GM12878 (cell line): Measurements from ENCODE around the gene CHKA. TPM values are rescaled to one million over a fixed set of nuclear protein-coding genes. Genes with fewer than 3 reads are reported as not detected.

Experiments
- ATAC-seq: fragments of 200-7000 bp; cut with Tn5 transposase; 3 replicates; pipeline ENCODE4 v1.9.1; 2020; ENCODE audit warnings: mild to moderate bottlenecking, moderate library complexity
- BruUV-seq: library from RNA; stranded (reverse); fragments of 400-500 nt; replicated peaks from 2 replicates; lab custom pipeline; 2021; lab: Mats Ljungman, UMichigan
- CTCF ChIA-PET: fragments of 300-600 bp; sonication (Branson Sonifier 250); formaldehyde crosslinking; extraction: SDS; loops from one replicate; lab custom pipeline; 2021; ENCODE audit warnings: inconsistent platforms; lab: Yijun Ruan, JAX
- POLR2A ChIA-PET: fragments of 350-600 bp; formaldehyde crosslinking; extraction: SDS; loops from one replicate; lab custom pipeline; 2021; ENCODE audit warnings: inconsistent platforms; lab: Charles Lee
- RAD21 ChIA-PET: fragments of 300-600 bp; sonication (Branson Sonifier 250); formaldehyde crosslinking; loops from one replicate; lab custom pipeline; 2023; ENCODE audit warnings: antibody characterized with exemption; ENCODE audit not compliant: unreplicated experiment; lab: Charles Lee
- SMC1A ChIA-PET: fragments of 300-600 bp; sonication (Branson Sonifier 250); formaldehyde crosslinking; loops from one replicate; lab custom pipeline; 2023; ENCODE audit not compliant: unreplicated experiment, uncharacterized antibody; lab: Charles Lee
- DNase-seq: peaks from one replicate; pipeline ENCODE4 v3.0.0-alpha.2; 2011; ENCODE audit warnings: low read depth, low spot score
- FAIRE-seq: peaks from 3 replicates; lab custom pipeline; 2011; peaks lifted over from hg19 to GRCh38; lab: Jason Lieb, UNC
- H2AFZ ChIP-seq: 2 replicates; pipeline ENCODE4 v1.6.0; 2011; ENCODE audit warnings: low read depth, low read length, control low read depth; ENCODE audit not compliant: control insufficient read depth
- H3K27ac ChIP-seq: 2 replicates; pipeline ENCODE4 v1.5.1; 2011; ENCODE audit warnings: control low read depth; ENCODE audit not compliant: control insufficient read depth, insufficient read depth
- H3K27me3 ChIP-seq, 2 experiments: replicated peaks in 1 of 2; 2 replicates each; pipeline versions ENCODE4 v1.6.0 to v1.6.1; 2011; ENCODE audit warnings: low read length in 1 of 2; ENCODE audit not compliant: control insufficient read depth in 2 of 2, insufficient read depth in 2 of 2
- H3K36me3 ChIP-seq, 2 experiments: 2 replicates each; pipeline ENCODE4 v1.5.1; 2011; ENCODE audit warnings: low read length in 1 of 2; ENCODE audit not compliant: control insufficient read depth in 2 of 2, insufficient read depth in 2 of 2
- H3K4me1 ChIP-seq: 2 replicates; pipeline ENCODE4 v1.6.1; 2011; ENCODE audit warnings: mild to moderate bottlenecking, low read length, moderate library complexity, mixed read lengths; ENCODE audit not compliant: control insufficient read depth, insufficient read depth
- H3K4me2 ChIP-seq: 2 replicates; pipeline ENCODE4 v1.6.0; 2011; ENCODE audit warnings: control low read depth; ENCODE audit not compliant: control insufficient read depth, insufficient read depth
- H3K4me3 ChIP-seq: fragments of 200-600 bp; sonication (generic); 2 replicates; pipeline ENCODE4 v1.5.1; 2016
- H3K79me2 ChIP-seq: 2 replicates; pipeline ENCODE4 v1.6.0; 2011; ENCODE audit warnings: low read length; ENCODE audit not compliant: control insufficient read depth, insufficient read depth
- H3K9ac ChIP-seq: 2 replicates; pipeline ENCODE4 v1.8.0; 2011; ENCODE audit warnings: low read length, control low read depth, mixed read lengths; ENCODE audit not compliant: control insufficient read depth, insufficient read depth
- H3K9me3 ChIP-seq: replicated peaks from 3 replicates; pipeline ENCODE4 v1.5.1; 2011; ENCODE audit warnings: mild to moderate bottlenecking, low read length; ENCODE audit not compliant: control insufficient read depth, insufficient read depth
- H4K20me1 ChIP-seq: 2 replicates; pipeline ENCODE4 v1.6.0; 2011; ENCODE audit not compliant: control insufficient read depth, insufficient read depth
- BHLHE40 ChIP-seq, 2 experiments: fragments of 450-650 bp in 1 of 2; IDR thresholded peaks; 2 replicates each; pipeline ENCODE4 v1.6.1; 2011 to 2017; ENCODE audit warnings: low read depth in 2 of 2, borderline replicate concordance in 1 of 2, improper control_type of control experiment in 1 of 2, low read length in 1 of 2, mild to moderate bottlenecking in 1 of 2
- EGR1 ChIP-seq, 2 experiments: IDR thresholded peaks; 1 replicate in 1 of 2; 2 replicates in 1 of 2; pipeline ENCODE4 v1.6.1; 2011 to 2012; ENCODE audit warnings: low read depth in 2 of 2, low read length in 2 of 2, borderline replicate concordance in 1 of 2, mild to moderate bottlenecking in 1 of 2, moderate library complexity in 1 of 2
- GABPA ChIP-seq: IDR thresholded peaks from 2 replicates; pipeline ENCODE4 v1.6.1; 2014; ENCODE audit warnings: antibody characterized with exemption, low read depth, mild to moderate bottlenecking, inconsistent platforms
- GATAD2B ChIP-seq: fragments of 450-650 bp; conservative IDR thresholded peaks from 2 replicates; pipeline ENCODE4 v1.6.1; 2017; ENCODE audit warnings: low read depth, mild to moderate bottlenecking, moderate library complexity
- NR2F1 ChIP-seq: fragments of 450-650 bp; conservative IDR thresholded peaks from 2 replicates; pipeline ENCODE4 v1.6.1; 2017; ENCODE audit warnings: mild to moderate bottlenecking
- RAD51 ChIP-seq: fragments of 450-650 bp; IDR thresholded peaks from 2 replicates; pipeline ENCODE4 v1.6.1; 2016; ENCODE audit warnings: moderate library complexity, mild to moderate bottlenecking, inconsistent platforms
- SMAD5 ChIP-seq: IDR thresholded peaks from 2 replicates; pipeline ENCODE4 v1.6.1; 2016; ENCODE audit warnings: antibody characterized with exemption, low read depth
- SUZ12 ChIP-seq: fragments of 200-600 bp; sonication (generic); IDR thresholded peaks from one replicate; pipeline ENCODE4 v1.6.1; 2018; ENCODE audit warnings: antibody characterized with exemption, mild to moderate bottlenecking; ENCODE audit not compliant: unreplicated experiment
- ZNF24 ChIP-seq: fragments of 450-650 bp; IDR thresholded peaks from 2 replicates; pipeline ENCODE4 v1.6.1; 2017; ENCODE audit warnings: antibody characterized with exemption, mild to moderate bottlenecking
- WGBS: methylation state at CpG from one replicate; pipeline ENCODE4 v1.1.6; 2016; ENCODE audit warnings: low lambda C conversion rate; ENCODE audit not compliant: insufficient replicate concordance, insufficient coverage; ENCODE audit errors: missing lambda C conversion rate; 5-methylcytosine and 5-hydroxymethylcytosine counted together
- in situ Hi-C: fragments of 300-500 bp; cut with MboI; formaldehyde crosslinking; loops from 9 replicates; pipeline ENCODE4 v1.14.3; 2018; ENCODE audit warnings: mixed read lengths
- intact Hi-C: fragments of 100-400 bp; cut with micrococcal nuclease; formaldehyde crosslinking; loops from one replicate; pipeline ENCODE4 v1.14.2; 2022; ENCODE audit not compliant: unreplicated experiment
- polyA plus RNA-seq, 11 experiments: library from polyadenylated mRNA; depleted of rRNA in 4 of 11; unstranded in 6 of 11; stranded (reverse) in 5 of 11; fragments of >200 nt; fragmentation: Nextera tagmentation in 4 of 11; fragmentation: Illumina TruSeq in 1 of 11; extraction: Ambion mirVana in 4 of 11; extraction: Trizol in 1 of 11; gene quantifications; 1 replicate in 1 of 11; 2 replicates in 10 of 11; pipeline versions ENCODE4 v1.2.1 to v1.2.3, GENCODE V29; 2011 to 2016; ENCODE audit warnings: inconsistent platforms in 2 of 11, missing spikeins in 2 of 11, low read depth in 1 of 11
- total RNA-seq, 4 experiments: library from RNA; depleted of rRNA in 3 of 4; stranded (reverse); fragments of >200 nt in 3 of 4; fragmentation: Illumina TruSeq in 1 of 4; extraction: Trizol in 1 of 4; gene quantifications; 2 replicates each; pipeline versions ENCODE4 v1.2.1 to v1.2.3, GENCODE V29; 2013 to 2021
- TF ChIP-seq, protein P1 (sequence below): fragments of 450-650 bp; IDR thresholded peaks from 2 replicates; pipeline ENCODE4 v1.6.1; 2017; ENCODE audit warnings: mild to moderate bottlenecking, moderate library complexity
- TF ChIP-seq, protein P2 (sequence below): IDR thresholded peaks from 2 replicates; pipeline ENCODE4 v1.6.1; 2012; ENCODE audit warnings: mild to moderate bottlenecking, low read depth, low read length
- TF ChIP-seq, protein P3 (sequence below): fragments of 150-350 bp; IDR thresholded peaks from 2 replicates; pipeline ENCODE4 v1.6.1; 2014; ENCODE audit warnings: mild to moderate bottlenecking, low read depth, low read length

CHKA gene
- total and polyA plus RNA-seq, 10 of the 15 experiments (the other 5 are each of a cell fraction or from before 2014, with no cell fraction given): 5.2 to 29.2 (median 21.2) TPM

DNA sequence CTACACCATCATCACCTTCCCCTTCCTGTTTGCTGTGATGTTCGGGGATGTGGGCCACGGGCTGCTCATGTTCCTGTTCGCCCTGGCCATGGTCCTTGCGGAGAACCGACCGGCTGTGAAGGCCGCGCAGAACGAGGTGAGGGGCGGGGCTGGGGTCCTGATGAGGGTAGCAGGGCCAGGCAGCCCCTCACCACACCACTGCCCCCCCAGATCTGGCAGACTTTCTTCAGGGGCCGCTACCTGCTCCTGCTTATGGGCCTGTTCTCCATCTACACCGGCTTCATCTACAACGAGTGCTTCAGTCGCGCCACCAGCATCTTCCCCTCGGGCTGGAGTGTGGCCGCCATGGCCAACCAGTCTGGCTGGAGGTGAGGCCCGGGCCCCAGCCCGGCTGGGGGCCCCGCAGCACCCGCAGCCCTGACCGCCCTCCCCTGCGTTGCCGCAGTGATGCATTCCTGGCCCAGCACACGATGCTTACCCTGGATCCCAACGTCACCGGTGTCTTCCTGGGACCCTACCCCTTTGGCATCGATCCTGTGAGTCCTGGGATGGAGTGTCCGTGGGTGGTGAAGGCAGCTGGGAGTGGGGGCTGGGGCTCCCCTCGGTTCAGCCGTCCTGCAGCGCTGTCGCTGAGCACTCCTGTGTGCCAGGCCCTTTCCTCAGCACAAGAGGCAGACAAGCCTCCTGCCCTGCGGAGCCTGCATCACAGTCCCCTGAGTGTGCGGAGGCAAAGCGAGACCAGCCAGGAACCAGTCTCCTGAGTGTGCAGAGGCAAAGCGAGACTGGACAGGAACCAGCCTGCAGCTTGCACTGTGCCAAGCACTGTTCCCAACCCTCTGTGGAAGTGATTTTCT is 73.5 kb downstream of the CHKA start:
- Histone ChIP-seq H3K4me2 (no peak overlapping the region), H3K27ac (no peak overlapping the region), H3K4me3 (no peak overlapping the region), H2AFZ (no peak overlapping the region), H3K9me3 (no peaks in the 10 kb centered on the region), H3K36me3 (peaks cover 19 to 44% of the 10 kb centered on the region in 2 experiments; a peak in 3 of 4 replicates), H3K9ac (no peak overlapping the region), H3K79me2 (peaks cover 2% of the 10 kb centered on the region), H4K20me1 (no peaks in the 10 kb centered on the region), H3K27me3 (no peaks in the 10 kb centered on the region), H3K4me1 (no peaks in the 10 kb centered on the region)
- in situ Hi-C loops: no loop called here
- CTCF ChIA-PET: no interaction called here
- SMC1A ChIA-PET: no interaction called here
- RAD21 ChIA-PET: no interaction called here
- POLR2A ChIA-PET: interaction anchor here (0.5 to 0.6 kb wide), 2 partner anchors 97 to 226 kb away, joined by 3 read pairs; no protein-coding TSS in a partner anchor
- no peak for DNase-seq
- BruUV-seq: no TSS peak
- intact Hi-C loops: no loop called here
- FAIRE-seq: no peak
- 91% methylated on average over 28 of the region's 37 CpGs for WGBS
- no peak for ATAC-seq
- TF ChIP-seq GATAD2B (no peak), NR2F1 (no peak), GABPA (no peak), BHLHE40 (IDR thresholded peaks at IDR 0.05; ENCODE audit: borderline replicate concordance in 1 of 2, low read depth in 2 of 2, low read length in 1 of 2) (no peak), EGR1 (IDR thresholded peaks at IDR 0.05; ENCODE audit: borderline replicate concordance in 1 of 2, low read depth in 2 of 2, low read length in 2 of 2) (no peak), SMAD5 (no peak), SUZ12 (no peak), RAD51 (no peak), ZNF24 (no peak)
- TF ChIP-seq, protein P1, sequence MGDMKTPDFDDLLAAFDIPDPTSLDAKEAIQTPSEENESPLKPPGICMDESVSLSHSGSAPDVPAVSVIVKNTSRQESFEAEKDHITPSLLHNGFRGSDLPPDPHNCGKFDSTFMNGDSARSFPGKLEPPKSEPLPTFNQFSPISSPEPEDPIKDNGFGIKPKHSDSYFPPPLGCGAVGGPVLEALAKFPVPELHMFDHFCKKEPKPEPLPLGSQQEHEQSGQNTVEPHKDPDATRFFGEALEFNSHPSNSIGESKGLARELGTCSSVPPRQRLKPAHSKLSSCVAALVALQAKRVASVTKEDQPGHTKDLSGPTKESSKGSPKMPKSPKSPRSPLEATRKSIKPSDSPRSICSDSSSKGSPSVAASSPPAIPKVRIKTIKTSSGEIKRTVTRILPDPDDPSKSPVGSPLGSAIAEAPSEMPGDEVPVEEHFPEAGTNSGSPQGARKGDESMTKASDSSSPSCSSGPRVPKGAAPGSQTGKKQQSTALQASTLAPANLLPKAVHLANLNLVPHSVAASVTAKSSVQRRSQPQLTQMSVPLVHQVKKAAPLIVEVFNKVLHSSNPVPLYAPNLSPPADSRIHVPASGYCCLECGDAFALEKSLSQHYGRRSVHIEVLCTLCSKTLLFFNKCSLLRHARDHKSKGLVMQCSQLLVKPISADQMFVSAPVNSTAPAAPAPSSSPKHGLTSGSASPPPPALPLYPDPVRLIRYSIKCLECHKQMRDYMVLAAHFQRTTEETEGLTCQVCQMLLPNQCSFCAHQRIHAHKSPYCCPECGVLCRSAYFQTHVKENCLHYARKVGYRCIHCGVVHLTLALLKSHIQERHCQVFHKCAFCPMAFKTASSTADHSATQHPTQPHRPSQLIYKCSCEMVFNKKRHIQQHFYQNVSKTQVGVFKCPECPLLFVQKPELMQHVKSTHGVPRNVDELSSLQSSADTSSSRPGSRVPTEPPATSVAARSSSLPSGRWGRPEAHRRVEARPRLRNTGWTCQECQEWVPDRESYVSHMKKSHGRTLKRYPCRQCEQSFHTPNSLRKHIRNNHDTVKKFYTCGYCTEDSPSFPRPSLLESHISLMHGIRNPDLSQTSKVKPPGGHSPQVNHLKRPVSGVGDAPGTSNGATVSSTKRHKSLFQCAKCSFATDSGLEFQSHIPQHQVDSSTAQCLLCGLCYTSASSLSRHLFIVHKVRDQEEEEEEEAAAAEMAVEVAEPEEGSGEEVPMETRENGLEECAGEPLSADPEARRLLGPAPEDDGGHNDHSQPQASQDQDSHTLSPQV: no peak
- TF ChIP-seq, protein P2, sequence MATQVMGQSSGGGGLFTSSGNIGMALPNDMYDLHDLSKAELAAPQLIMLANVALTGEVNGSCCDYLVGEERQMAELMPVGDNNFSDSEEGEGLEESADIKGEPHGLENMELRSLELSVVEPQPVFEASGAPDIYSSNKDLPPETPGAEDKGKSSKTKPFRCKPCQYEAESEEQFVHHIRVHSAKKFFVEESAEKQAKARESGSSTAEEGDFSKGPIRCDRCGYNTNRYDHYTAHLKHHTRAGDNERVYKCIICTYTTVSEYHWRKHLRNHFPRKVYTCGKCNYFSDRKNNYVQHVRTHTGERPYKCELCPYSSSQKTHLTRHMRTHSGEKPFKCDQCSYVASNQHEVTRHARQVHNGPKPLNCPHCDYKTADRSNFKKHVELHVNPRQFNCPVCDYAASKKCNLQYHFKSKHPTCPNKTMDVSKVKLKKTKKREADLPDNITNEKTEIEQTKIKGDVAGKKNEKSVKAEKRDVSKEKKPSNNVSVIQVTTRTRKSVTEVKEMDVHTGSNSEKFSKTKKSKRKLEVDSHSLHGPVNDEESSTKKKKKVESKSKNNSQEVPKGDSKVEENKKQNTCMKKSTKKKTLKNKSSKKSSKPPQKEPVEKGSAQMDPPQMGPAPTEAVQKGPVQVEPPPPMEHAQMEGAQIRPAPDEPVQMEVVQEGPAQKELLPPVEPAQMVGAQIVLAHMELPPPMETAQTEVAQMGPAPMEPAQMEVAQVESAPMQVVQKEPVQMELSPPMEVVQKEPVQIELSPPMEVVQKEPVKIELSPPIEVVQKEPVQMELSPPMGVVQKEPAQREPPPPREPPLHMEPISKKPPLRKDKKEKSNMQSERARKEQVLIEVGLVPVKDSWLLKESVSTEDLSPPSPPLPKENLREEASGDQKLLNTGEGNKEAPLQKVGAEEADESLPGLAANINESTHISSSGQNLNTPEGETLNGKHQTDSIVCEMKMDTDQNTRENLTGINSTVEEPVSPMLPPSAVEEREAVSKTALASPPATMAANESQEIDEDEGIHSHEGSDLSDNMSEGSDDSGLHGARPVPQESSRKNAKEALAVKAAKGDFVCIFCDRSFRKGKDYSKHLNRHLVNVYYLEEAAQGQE: no peak
- TF ChIP-seq, protein P3, sequence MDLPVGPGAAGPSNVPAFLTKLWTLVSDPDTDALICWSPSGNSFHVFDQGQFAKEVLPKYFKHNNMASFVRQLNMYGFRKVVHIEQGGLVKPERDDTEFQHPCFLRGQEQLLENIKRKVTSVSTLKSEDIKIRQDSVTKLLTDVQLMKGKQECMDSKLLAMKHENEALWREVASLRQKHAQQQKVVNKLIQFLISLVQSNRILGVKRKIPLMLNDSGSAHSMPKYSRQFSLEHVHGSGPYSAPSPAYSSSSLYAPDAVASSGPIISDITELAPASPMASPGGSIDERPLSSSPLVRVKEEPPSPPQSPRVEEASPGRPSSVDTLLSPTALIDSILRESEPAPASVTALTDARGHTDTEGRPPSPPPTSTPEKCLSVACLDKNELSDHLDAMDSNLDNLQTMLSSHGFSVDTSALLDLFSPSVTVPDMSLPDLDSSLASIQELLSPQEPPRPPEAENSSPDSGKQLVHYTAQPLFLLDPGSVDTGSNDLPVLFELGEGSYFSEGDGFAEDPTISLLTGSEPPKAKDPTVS: no peak
